BLaER1 treated with 17β-estradiol and CSF1 and Interleukin-3, amounts not matched to agents 10 nM and 100 nM (cell line): ENCODE results near the gene ALDH5A1.
A peak's percentile ranks its signal among the peaks of the same experiment; 100 is the strongest.

Experiments
- H3K27ac ChIP-seq, 11 experiments: shearing (Covaris generic); formaldehyde crosslinking; 2 replicates each; pipeline ENCODE4 v1.8.1; 2022
- H3K27me3 ChIP-seq, 11 experiments: shearing (Covaris generic); formaldehyde crosslinking; 2 replicates each; pipeline ENCODE4 v1.8.1; 2022
- H3K36me3 ChIP-seq, 11 experiments: shearing (Covaris generic); formaldehyde crosslinking; 2 replicates each; pipeline ENCODE4 v1.8.1; 2022
- H3K4me1 ChIP-seq, 10 experiments: shearing (Covaris generic); formaldehyde crosslinking; 2 replicates each; pipeline ENCODE4 v1.8.1; 2022
- H3K4me2 ChIP-seq, 11 experiments: shearing (Covaris generic); formaldehyde crosslinking; 2 replicates each; pipeline ENCODE4 v1.8.1; 2022
- H3K4me3 ChIP-seq, 10 experiments: shearing (Covaris generic); formaldehyde crosslinking; 2 replicates each; pipeline ENCODE4 v1.8.1; 2022
- H3K9ac ChIP-seq, 11 experiments: shearing (Covaris generic); formaldehyde crosslinking; 2 replicates each; pipeline ENCODE4 v1.8.1; 2022
- H3K9me3 ChIP-seq, 11 experiments: shearing (Covaris generic); formaldehyde crosslinking; replicated peaks in 1 of 11; 2 replicates each; pipeline ENCODE4 v1.8.1; 2022
- H4K20me1 ChIP-seq, 11 experiments: shearing (Covaris generic); formaldehyde crosslinking; 2 replicates each; pipeline ENCODE4 v1.8.1; 2022
- Cebpa-rat ChIP-seq, 11 experiments: shearing (Covaris generic); IDR thresholded peaks; 2 replicates each; pipeline ENCODE4 v1.8.1; 2022

ALDH5A1 gene

DNA sequence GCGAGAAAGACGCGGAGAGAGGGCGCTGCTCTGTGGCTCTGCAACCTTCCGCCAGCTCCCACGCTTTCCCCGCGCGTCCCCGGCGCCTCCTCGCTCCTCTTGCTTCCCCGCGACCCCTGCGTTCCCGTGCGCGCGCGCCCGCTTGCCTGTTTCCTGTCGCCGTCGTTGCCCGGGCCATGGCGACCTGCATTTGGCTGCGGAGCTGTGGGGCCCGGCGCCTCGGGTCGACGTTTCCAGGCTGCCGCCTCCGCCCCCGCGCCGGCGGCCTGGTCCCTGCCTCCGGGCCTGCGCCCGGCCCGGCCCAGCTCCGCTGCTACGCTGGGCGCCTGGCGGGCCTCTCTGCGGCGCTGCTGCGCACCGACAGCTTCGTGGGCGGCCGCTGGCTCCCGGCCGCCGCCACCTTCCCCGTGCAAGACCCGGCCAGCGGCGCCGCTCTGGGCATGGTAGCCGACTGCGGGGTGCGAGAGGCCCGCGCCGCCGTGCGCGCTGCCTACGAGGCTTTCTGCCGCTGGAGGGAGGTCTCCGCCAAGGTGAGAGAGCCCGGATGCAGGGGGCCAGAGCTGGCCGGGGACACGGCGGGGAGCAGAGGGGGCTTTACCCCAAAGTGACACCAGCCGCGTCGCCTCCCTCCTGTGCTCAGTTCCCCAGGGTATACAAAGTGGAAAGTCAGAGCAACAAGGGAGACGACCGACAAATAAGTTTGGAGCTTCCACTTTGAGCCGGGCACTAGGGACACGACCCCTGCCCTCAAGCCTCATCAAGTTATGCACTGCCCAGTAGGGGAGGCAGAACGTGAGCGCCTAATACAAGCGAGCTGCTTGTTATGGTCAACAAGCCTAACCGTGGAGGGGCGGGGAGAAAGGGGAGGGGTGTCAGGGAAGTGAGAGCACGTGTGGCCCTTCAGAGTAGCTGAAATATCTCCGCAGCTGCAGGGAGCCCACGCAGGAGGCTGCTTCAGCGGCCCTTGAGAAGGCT is at the start of gene ALDH5A1:
TSS of gene ALDH5A1 (plus strand) at position 149 of the 975 bp plus-strand sequence. CDS start at position 177, 28 bp downstream.
- no peak for TF ChIP-seq Cebpa-rat (IDR thresholded peaks at IDR 0.05)
- Histone ChIP-seq H3K9ac (peak within 1 kb of the TSS; percentile 73 to 89 (median 83)), H3K36me3 (peaks cover 0 to 22% (median 19%) of the 10 kb centered on the region in 11 experiments; a peak in 14 of 22 replicates), H3K9me3 (peaks cover 7 to 20% (median 13%) of the 10 kb centered on the region in 11 experiments; a peak in 19 of 22 replicates), H4K20me1 (no peaks in the 10 kb centered on the region; a peak in 1 of 22 replicates), H3K4me2 (peak within 1 kb of the TSS; percentile 85 to 97 (median 92)), H3K27ac (peak within 1 kb of the TSS in 10 of 11 experiments; percentile 15 to 87 (median 81); a peak in 18 of 22 replicates), H3K27me3 (no peaks in the 10 kb centered on the region; a peak in 1 of 22 replicates), H3K4me1 (peaks cover 5 to 28% (median 19%) of the 10 kb centered on the region in 10 experiments; a peak in 19 of 20 replicates), H3K4me3 (peak within 1 kb of the TSS; percentile 60 to 76 (median 70))

GRCh38 chr6:24445704-24446103 is 49.1 kb upstream of the ALDH5A1 start:
- no peak for TF ChIP-seq Cebpa-rat (IDR thresholded peaks at IDR 0.05)
- Histone ChIP-seq H3K4me2 (no peak overlapping the region), H4K20me1 (no peaks in the 10 kb centered on the region), H3K9ac (no peak overlapping the region), H3K4me1 (no peaks in the 10 kb centered on the region), H3K9me3 (no peaks in the 10 kb centered on the region), H3K36me3 (no peaks in the 10 kb centered on the region), H3K27me3 (no peaks in the 10 kb centered on the region), H3K4me3 (no peak overlapping the region), H3K27ac (no peak overlapping the region)

DNA sequence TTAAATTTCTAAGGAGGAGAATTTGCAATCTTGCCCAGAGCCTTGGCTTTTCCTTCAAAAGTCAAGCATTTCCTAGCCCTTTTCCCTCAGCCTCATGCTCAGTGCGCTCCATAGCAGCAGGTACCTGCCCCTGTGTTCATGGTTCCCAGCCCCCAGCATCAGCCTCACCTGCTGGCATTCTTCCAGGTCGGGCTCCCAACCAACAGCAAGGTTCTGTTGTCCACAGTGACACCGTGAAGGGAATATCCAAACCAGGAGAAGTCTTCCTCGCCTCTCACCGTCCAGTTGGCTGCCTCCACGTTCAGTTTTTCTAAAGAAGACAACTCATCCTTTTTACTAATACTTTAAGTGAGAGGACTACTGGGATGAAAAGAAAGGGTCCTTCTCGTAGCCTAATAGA is 48.1 kb upstream of the ALDH5A1 start:
- H3K9me3 ChIP-seq, result no peaks in the 10 kb centered on the region
- H3K4me3 ChIP-seq, result no peak overlapping the region
- H3K9ac ChIP-seq, result no peak overlapping the region
- no peaks in the 10 kb centered on the region for H3K36me3 ChIP-seq
- H3K4me2 ChIP-seq, result no peak overlapping the region
- H3K4me1 ChIP-seq, result no peaks in the 10 kb centered on the region
- H3K27me3 ChIP-seq, result no peaks in the 10 kb centered on the region
- H3K27ac ChIP-seq, result no peak overlapping the region
- no peak for TF ChIP-seq Cebpa-rat (IDR thresholded peaks at IDR 0.05)
- H4K20me1 ChIP-seq, result no peaks in the 10 kb centered on the region

DNA sequence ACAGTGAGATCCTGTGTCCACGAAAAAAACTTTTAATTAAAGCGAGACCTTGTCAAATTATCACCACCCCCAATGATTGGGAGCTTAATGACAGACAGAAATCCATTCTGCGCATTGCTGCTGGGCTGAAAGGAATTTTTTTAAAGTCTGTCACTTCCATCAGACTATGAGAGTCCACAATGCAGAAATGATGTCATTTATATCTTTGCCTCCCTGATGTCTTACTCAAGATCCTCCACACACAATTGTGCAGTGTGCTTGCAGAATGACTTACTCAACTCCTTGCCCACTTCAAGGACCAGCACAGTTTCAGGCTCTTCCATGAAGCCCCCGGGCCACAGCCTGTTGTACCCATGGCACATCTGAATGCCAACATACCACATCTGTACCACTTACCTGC is 46.4 kb upstream of the ALDH5A1 start:
- no peak overlapping the region for H3K4me2 ChIP-seq
- no peak for TF ChIP-seq Cebpa-rat (IDR thresholded peaks at IDR 0.05)
- H3K27me3 ChIP-seq, result no peaks in the 10 kb centered on the region

GRCh38 chr6:24448828-24449525 is 45.8 kb upstream of the ALDH5A1 start:
- H3K9ac ChIP-seq, result no peak overlapping the region
- H3K4me1 ChIP-seq, result peaks cover 0 to 5% (median 0%) of the 10 kb centered on the region in 10 experiments; a peak in 1 of 20 replicates
- H3K27ac ChIP-seq, result no peak overlapping the region
- no peaks in the 10 kb centered on the region for H4K20me1 ChIP-seq
- H3K27me3 ChIP-seq, result no peaks in the 10 kb centered on the region
- no peak overlapping the region for H3K4me2 ChIP-seq
- no peaks in the 10 kb centered on the region for H3K36me3 ChIP-seq
- no peaks in the 10 kb centered on the region for H3K9me3 ChIP-seq
- H3K4me3 ChIP-seq, result no peak overlapping the region
- TF ChIP-seq Cebpa-rat (IDR thresholded peaks at IDR 0.05), result no peak

More for the DNA sequence above, 46.4 kb upstream of the ALDH5A1 start:
- Histone ChIP-seq H3K27ac (no peak overlapping the region), H3K4me3 (no peak overlapping the region), H3K9ac (no peak overlapping the region), H3K36me3 (no peaks in the 10 kb centered on the region), H3K4me1 (peaks cover 0 to 5% (median 0%) of the 10 kb centered on the region in 10 experiments; a peak in 1 of 20 replicates), H3K9me3 (no peaks in the 10 kb centered on the region), H4K20me1 (no peaks in the 10 kb centered on the region)

GRCh38 chr6:24451581-24452388 is 43.0 kb upstream of the ALDH5A1 start:
- Histone ChIP-seq H3K4me1 (peaks cover 0 to 5% (median 0%) of the 10 kb centered on the region in 10 experiments; a peak in 1 of 20 replicates), H3K4me2 (0 out of 22 replicates have a peak overlapping the region, but pooled peaks of 2 of the 11 experiments have one; percentile 8 to 13), H3K27me3 (no peaks in the 10 kb centered on the region), H3K27ac (no peak overlapping the region), H3K36me3 (no peaks in the 10 kb centered on the region), H3K4me3 (no peak overlapping the region), H3K9me3 (no peaks in the 10 kb centered on the region), H3K9ac (no peak overlapping the region), H4K20me1 (no peaks in the 10 kb centered on the region)
- TF ChIP-seq Cebpa-rat (IDR thresholded peaks at IDR 0.05), result no peak

DNA sequence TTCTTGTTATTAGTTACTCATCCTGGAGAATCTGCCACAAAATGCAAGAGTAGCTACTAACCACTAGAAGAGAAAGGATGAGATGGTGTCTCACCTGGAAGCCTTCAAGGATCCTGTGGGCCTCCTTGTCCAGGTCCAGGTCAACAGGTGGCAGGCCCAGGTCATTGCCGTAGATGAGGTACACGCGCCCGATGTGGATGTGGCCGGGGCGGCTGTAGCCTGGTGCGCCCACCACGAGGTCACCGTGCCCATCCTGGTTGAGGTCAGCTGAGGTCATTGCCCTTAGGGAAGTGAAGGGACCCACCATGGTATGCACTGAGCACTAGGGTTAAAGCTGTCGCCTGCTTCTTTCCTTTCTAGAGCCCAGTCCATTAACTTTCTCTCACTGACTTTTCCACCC is 40.8 kb upstream of the ALDH5A1 start:
- Histone ChIP-seq H3K4me1 (peaks cover 0 to 5% (median 0%) of the 10 kb centered on the region in 10 experiments; a peak in 1 of 20 replicates), H3K4me2 (no peak overlapping the region), H3K9ac (no peak overlapping the region), H4K20me1 (no peaks in the 10 kb centered on the region), H3K9me3 (no peaks in the 10 kb centered on the region), H3K27ac (no peak overlapping the region), H3K4me3 (no peak overlapping the region), H3K27me3 (no peaks in the 10 kb centered on the region), H3K36me3 (no peaks in the 10 kb centered on the region)
- no peak for TF ChIP-seq Cebpa-rat (IDR thresholded peaks at IDR 0.05)

DNA sequence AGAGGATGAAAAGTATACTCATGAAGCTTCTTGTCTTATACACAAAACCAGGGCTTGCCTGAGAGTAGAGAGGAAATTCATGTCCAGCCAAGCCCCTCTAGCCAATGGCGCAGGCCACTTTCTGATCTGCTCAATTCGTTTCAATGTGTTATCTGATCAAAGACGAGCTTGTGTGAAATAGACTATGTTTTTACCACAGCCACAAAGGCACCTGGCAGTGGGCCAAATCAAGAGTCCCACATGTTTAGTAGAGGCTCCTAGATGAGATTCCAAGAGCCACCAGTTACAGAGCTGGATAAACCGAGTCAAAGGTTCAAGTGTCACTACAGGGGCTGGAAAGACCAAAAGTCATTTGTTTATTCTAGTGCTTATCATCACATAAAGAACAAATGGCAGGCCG is 40.3 kb upstream of the ALDH5A1 start:
- TF ChIP-seq Cebpa-rat (IDR thresholded peaks at IDR 0.05), result no peak
- Histone ChIP-seq H3K9ac (no peak overlapping the region), H3K4me2 (no peak overlapping the region), H3K27me3 (no peaks in the 10 kb centered on the region), H3K4me1 (peaks cover 0 to 5% (median 0%) of the 10 kb centered on the region in 10 experiments; a peak in 1 of 20 replicates), H3K4me3 (no peak overlapping the region), H3K9me3 (no peaks in the 10 kb centered on the region), H3K36me3 (no peaks in the 10 kb centered on the region), H4K20me1 (no peaks in the 10 kb centered on the region), H3K27ac (no peak overlapping the region)
